ENCODE measurements around the gene TMEM178B. TPM values are rescaled to one million over a fixed set of nuclear protein-coding genes. Genes with fewer than 3 reads are reported as not detected.

The TMEM178B gene
- total and polyA plus RNA-seq, 2 of the 4 experiments (the other 2 are of a cell fraction) = under 0.01 to 0.05 TPM

GRCh38 chr7:141475679-141476078 lies 401.8 kb downstream of the TMEM178B start:
- Histone ChIP-seq H2BK20ac (ENCODE audit: low read depth, low read length) (no peak overlapping the region), H3K4me1 (ENCODE audit: control insufficient read depth, insufficient read depth, low read length) (no peaks in the 10 kb centered on the region), H2AFZ (replicated peaks; ENCODE audit: low read length, poor library complexity) (no peak overlapping the region), H2AK5ac (ENCODE audit: low read depth, low read length) (no peak overlapping the region), H3K27ac (ENCODE audit: insufficient read depth, low read length) (no peak overlapping the region), H4K20me1 (ENCODE audit: insufficient read depth, low read length) (no peaks in the 10 kb centered on the region), H3K56ac (ENCODE audit: extremely low read depth, insufficient read depth, low read length) (no peak overlapping the region), H3K9me1 (ENCODE audit: insufficient read depth, low read length) (no peaks in the 10 kb centered on the region), H3K9ac (ENCODE audit: low read depth, low read length) (no peak overlapping the region), H3K79me1 (ENCODE audit: low read depth in 1 of 2, low read length in 2 of 2) (no peaks in the 10 kb centered on the region), H3K23ac (ENCODE audit: low read depth, low read length) (no peak overlapping the region), H3K4me3 (ENCODE audit: insufficient read depth, low read depth, low read length) (no peak overlapping the region), H3K18ac (ENCODE audit: low read depth, low read length) (no peak overlapping the region), H4K91ac (ENCODE audit: insufficient read depth, low read depth, low read length) (no peak overlapping the region), H3K9me3 (ENCODE audit: control insufficient read depth, insufficient read depth, low read length) (peaks cover 2% of the 10 kb centered on the region; the same call in 1 of the 2 replicates), H3K27me3 (ENCODE audit: control insufficient read depth, insufficient read depth, low read length) (no peaks in the 10 kb centered on the region), H2AK9ac (replicated peaks; ENCODE audit: low read depth, low read length, poor library complexity) (no peak overlapping the region), H4K5ac (ENCODE audit: low read depth, low read length) (no peak overlapping the region), H2BK120ac (ENCODE audit: low read depth, low read length) (no peak overlapping the region), H2BK15ac (ENCODE audit: low read depth, low read length) (no peak overlapping the region), H4K8ac (ENCODE audit: low read depth in 2 of 2, low read length in 2 of 2) (no peak overlapping the region), H2BK5ac (ENCODE audit: low read depth, low read length, poor library complexity, severe bottlenecking) (no peak overlapping the region), H3K36me3 (ENCODE audit: control insufficient read depth, insufficient read depth, low read length) (no peaks in the 10 kb centered on the region), H3K4me2 (ENCODE audit: low read depth, low read length) (no peak overlapping the region), H3K4ac (ENCODE audit: low read depth, low read length) (no peak overlapping the region), H3K14ac (replicated peaks; ENCODE audit: low read depth, low read length) (no peak overlapping the region)
- DNase-seq = no peak
- dilution Hi-C loops (cut with HindIII; ENCODE audit: low sequenced_read_pairs, unreplicated experiment) = no loop called here
- in situ Hi-C loops (cut with MboI; ENCODE audit: low sequenced_read_pairs) = no loop called here
- ATAC-seq (ENCODE audit: low read depth) = no peak
- TF ChIP-seq BHLHE40 (IDR thresholded peaks at IDR 0.05; ENCODE audit: low read depth, low read length) (no peak), MXI1 (IDR thresholded peaks at IDR 0.05; ENCODE audit: borderline replicate concordance, low read depth, low read length) (no peak), MAFK (IDR thresholded peaks at IDR 0.05; ENCODE audit: low read depth, low read length) (no peak), USF2 (IDR thresholded peaks at IDR 0.05; ENCODE audit: low read depth, low read length) (no peak), SMC3 (IDR thresholded peaks at IDR 0.05; ENCODE audit: low read depth, low read length) (no peak), NFE2L2 (IDR thresholded peaks at IDR 0.05; ENCODE audit: low read depth, low read length) (no peak), MAZ (IDR thresholded peaks at IDR 0.05; ENCODE audit: borderline replicate concordance, low read depth, low read length) (no peak), RAD21 (IDR thresholded peaks at IDR 0.05; ENCODE audit: low read length) (no peak), ELK1 (IDR thresholded peaks at IDR 0.05; ENCODE audit: borderline replicate concordance, low read depth, low read length) (no peak)
- CTCF ChIA-PET = interaction anchor here (0.6 kb wide), 1 partner anchor 12 kb away, joined by 6 read pairs; no protein-coding TSS in a partner anchor
- WGBS, 2 experiments (ENCODE audit: extremely low coverage in 2 of 2, insufficient read length in 1 of 2) = no CpG with 5 or more reads among the region's 1 CpG
- POLR2A ChIA-PET (ENCODE audit: unreplicated experiment) = no interaction called here
- intact Hi-C loops (cut with micrococcal nuclease) = no loop called here
- BruUV-seq (replicated peaks) = no TSS peak

All from IMR-90 (cell line).